Sciatic nerve (tissue), 2 donors: ENCODE results near the gene NINJ2. TPM values are rescaled to one million over a fixed set of nuclear protein-coding genes. Genes with fewer than 3 reads are reported as not detected.
"Not testable (repeated sequence)": the region's sequence is repeated elsewhere in the genome, so short reads cannot be mapped to it uniquely, and the experiment has no call there.

Experiments used
- ATAC-seq: fragments of 200-7000 bp; cut with Tn5 transposase; one replicate; pipeline ENCODE4 v1.9.1; 2020; ENCODE audit warnings: mild to moderate bottlenecking, moderate library complexity
- DNase-seq: peaks from one replicate; pipeline ENCODE4 v3.0.0-alpha.2; 2020; ENCODE audit warnings: low spot score
- intact Hi-C: fragments of 100-400 bp; cut with DNase I; formaldehyde crosslinking; loops from one replicate; pipeline ENCODE4 v1.14.2; 2022
- total RNA-seq: library from RNA; stranded (reverse); fragmentation: NEBNext Ultra II Directional; extraction: Animal tissue kit (Norgen Biotek cat#: 25700); gene quantifications from one replicate; pipeline ENCODE4 v1.2.1, GENCODE V29; 2021
- donor health status: DM: no; HTN: no; CAD: no.
- donor health status: DM: no; HTN: no; CAD: no.

The NINJ2 gene
- total RNA-seq, 1 donor from 2014 or later: 6.2 TPM

DNA sequence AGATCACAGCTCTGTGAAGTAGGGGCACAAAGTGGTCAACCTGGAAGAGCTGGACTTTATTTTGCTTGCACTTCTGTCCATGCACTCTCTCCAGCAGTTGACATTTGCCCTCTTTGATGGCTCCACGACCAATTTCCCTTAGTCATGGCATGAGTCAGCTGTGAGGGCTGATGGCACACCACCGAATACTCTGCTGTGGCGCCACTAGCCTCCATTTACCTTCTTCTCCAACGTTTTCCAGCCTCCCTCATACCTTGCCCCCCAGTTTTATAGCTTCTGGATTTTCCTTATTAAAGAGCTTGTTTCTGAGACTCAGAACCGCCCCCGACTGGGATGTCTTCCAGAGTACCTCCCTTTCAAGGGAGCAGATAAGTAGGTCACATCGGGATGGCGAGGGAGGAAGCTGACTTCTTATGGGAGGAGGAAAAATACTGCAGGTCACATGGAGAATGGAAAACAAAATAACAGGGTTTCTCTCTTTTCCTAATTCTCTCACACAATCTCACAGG lies 17.6 kb downstream of the NINJ2 start:
- DNase-seq: peak; percentile 75
- ATAC-seq: peak; percentile 69
- intact Hi-C loops: loop anchor here (10.0 kb wide), 1 partner anchor 71 kb away; no protein-coding TSS in a partner anchor

DNA sequence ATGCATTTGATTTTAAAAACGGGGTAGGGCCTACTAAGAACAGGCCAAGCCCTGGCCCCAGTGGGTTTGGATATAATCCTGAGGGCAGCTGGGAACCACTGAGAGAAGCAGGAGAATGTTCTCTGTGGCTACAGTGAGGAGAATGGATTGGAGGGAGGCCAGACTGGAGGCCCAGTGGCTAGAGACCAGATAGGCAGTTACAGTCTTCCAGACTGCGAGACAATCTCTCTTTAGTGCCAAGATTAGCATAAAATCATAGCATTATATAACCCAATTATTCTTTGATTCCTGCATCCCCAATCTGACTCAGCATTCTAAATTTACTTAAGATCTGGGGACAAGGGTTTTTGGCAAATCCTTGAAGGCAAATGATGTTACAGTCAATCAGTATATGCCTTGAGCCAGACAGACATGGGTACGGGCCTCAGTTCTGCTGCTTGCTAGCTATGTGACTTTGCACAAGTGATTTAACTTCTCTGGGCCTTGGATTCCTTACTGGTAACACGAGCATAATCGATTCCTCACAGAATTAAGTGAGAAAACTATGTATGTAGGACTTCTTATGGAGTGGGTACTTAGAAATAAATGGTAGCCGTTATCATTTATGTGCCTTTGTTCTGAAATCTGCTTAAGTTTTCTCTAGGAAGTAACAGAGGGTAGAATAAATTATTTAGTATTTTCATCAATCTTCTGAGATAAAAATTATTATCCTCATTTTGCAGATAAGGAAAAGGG lies 18.3 kb downstream of the NINJ2 start:
- no peak for DNase-seq
- intact Hi-C loops: loop anchor here (10.0 kb wide), 1 partner anchor 70 kb away; no protein-coding TSS in a partner anchor
- ATAC-seq: no peak

DNA sequence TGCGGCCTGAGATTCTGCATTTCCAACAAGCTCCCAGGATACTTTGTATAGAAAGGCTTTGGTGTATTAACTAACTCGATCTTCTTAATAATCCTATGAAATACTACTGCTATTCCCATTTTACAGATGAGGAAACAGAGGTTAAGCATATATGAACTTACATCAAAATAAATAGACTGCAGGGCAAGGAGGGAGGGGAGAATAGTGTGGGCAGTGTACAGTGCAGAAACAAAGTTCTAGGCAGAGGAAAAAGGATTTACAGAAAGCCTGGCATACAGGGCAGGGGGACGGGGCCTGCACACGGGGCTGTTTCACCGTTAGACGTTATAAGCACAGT lies 19.0 kb downstream of the NINJ2 start:
- ATAC-seq (no peak), DNase-seq (no peak)
- intact Hi-C loops: loop anchor here (10.0 kb wide), 1 partner anchor 69 kb away; no protein-coding TSS in a partner anchor

DNA sequence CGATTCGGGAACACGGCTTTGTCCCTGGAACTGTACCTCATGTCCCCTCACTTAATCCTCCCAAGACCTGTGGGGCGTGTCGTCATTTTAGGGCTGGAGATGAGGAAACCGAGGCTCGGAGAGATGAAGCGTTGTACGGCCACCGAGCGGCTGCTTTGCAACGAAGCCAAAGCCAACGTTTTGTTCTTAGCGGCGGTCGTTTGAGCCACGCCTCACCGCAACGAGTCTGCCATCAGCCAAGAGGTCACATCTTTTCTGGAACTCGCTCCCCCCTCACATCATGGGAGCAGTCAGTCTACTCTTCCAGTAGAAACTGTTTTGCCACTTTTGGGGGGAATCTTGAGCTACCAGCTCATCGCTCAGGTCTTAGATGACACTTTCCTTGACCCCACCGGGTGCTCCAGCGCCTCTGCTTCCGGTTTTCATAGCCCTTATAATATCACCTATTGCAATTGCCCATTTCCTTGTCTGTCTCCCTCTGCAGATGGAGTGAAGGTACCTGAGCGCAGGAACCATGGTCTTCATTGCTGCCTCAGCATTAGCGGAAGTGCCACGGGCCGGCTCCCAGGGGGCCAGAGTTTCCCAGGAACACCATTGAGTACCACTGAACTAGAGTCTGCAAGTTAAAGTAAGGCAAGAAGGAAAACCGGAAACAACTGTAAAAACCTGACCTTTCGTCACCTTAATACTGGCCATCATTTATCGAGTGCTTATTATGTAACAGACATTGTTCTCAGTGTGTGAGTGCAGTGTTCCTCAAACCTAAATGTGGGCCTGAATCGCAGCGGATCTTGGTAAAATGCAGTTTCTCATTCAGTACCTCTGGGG lies 19.6 kb downstream of the NINJ2 start:
- intact Hi-C loops: loop anchor here (10.0 kb wide), 1 partner anchor 69 kb away; no protein-coding TSS in a partner anchor
- peak; percentile 69 for DNase-seq
- no peak for ATAC-seq

DNA sequence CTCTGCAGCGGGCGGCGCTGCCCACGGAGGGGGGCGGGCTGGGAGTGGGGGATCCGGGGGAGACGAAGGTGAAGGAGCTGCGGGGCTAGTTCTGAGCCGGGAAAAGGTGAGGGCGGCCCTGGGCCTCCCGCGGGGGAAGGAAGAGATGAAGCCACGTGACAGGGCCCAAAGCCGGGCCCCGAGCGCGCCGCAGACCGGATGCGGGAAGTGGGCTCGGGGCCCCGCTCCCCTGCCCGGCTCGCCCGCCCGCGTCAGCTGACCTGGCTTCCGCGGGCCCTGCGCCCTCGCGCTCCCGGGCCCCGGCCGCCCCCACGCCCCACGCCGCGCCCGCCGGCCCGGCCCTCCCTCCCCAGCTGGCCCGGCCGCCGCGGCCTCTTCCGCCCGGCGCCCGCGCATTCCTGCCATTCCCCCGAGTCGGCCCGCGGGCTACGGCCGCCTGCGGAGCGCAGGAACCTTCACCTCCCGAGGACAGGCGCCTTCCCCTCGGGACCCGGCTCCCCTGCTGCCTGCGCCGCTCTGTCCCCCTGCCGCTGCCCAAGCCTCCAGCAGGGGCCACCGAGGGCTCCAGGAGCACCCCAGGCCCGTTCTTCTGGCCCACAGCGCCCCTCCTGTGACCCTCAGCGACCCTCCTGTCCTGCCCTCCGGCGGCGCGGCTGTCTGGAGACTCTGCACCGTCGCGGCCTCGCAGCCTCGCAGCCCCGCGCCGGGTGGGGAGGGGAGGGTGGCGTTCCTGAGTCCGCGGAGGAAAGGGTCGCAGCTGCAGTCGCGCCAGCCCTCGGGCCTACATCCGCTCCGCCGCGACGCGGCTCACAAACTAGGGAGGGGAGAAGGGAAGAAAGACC lies 20.4 kb downstream of the NINJ2 start:
- DNase-seq (peak; percentile 81), ATAC-seq (peak; percentile 68)
- intact Hi-C loops: loop anchor here (10.0 kb wide), 1 partner anchor 68 kb away; no protein-coding TSS in a partner anchor

DNA sequence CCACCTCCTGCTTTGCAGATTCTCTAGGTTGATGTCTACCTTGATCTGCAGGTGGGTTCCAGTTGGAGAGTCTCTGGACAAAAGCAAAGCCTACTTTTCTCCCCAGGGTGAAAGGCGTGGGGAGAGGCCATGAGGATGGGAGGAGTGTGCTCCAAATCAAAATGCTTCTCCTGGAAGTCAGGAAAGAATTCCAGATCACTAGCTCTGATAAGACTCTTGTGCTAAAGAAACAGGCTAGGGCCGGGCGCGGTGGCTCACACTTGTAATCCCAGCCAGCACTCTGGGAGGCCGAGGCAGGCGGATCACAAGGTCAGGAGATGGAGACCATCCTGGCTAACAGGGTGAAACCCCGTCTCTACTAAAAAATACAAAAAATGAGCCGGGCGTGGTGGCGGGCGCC lies 21.9 kb downstream of the NINJ2 start:
- intact Hi-C loops: loop anchor here (10.0 kb wide), 1 partner anchor 67 kb away; no protein-coding TSS in a partner anchor
- not testable (repeated sequence) for DNase-seq, ATAC-seq

DNA sequence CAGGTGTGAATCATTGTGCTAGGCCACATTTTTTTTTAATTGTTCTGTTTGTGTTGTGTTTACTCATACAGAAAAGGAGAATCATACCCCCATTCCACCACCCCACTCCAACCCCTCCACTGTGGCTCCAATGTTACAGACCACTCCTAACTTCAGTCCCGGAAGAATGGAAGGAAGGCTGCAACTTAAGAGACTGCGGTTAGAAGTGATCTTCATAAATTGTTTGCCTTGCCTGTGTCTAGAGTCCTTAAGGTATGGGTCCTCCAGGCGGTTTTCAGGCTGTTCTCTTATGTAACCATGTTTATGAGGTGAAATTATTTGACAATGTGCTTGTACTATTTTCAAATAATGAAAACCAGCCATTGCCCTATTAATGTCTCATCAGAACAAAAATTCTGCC lies 22.5 kb downstream of the NINJ2 start:
- intact Hi-C loops: loop anchor here (10.0 kb wide), 1 partner anchor 66 kb away; no protein-coding TSS in a partner anchor
- DNase-seq: no peak
- ATAC-seq: no peak

DNA sequence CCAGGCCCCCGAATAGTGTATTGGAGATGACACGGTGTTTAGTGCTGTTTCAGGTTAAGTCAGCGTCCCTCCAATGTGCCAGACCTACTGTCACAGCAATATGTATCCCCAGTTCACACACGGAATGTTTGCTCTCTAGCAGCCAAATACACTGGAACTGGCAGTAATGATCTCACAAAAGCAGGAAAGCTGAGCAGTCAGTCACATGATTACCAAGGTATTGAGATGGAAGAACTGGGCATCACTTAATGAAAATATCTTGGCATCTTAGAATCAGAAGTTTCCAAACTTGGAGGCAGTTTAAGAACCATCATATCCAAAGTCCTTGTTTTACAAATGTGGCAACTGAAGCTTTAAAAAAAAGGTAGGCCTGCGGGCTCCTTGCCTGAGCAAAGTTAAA lies 23.3 kb downstream of the NINJ2 start:
- DNase-seq: no peak
- intact Hi-C loops: loop anchor here (10.0 kb wide), 1 partner anchor 65 kb away; no protein-coding TSS in a partner anchor
- no peak for ATAC-seq

DNA sequence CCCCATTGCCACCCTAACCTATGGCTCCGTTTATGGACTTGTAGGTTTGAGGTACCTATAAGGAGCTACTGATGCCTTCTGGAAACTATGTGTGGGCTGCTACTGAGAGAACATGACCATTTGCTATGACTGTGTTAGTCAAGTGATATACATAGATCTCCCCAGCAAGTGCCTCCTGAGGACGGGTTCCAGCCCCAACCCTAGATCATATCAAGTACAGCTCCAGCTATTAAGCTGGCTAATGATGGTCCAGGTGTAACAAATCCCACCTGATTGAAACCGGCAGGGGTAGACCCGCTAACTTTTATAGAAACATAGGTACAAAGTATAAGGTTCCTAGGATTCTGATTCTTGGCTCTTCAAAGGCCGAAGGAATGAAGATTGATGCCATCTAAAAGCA lies 23.7 kb downstream of the NINJ2 start:
- intact Hi-C loops: no loop called here
- DNase-seq (no peak), ATAC-seq (no peak)

DNA sequence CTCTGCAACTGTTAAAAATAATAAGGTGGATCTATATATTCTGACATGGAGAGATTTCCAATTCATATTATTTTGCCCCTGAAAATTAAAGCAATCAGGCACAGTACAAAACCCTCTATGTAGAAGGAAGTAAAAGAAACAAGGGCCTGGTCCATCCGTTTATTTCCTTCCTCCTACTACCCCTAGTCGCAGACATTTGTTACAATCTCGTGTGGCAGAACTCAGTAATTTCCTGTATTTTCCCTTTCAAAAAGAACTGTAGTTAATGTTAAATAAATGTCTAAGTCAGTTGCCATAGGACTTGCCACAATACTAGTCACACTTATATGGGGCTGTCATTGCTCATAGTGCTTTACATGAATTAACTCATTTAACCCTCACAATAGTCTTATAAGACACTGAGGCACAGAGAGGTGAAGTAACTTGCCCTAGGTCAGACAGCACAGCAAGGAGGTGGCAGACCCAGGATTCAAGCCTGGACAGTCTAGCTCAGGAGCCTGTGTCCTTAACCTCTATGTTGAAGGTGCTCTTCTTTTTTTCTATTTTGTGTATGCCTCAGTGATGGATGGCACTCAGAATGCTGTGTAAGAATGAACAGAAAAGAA lies 24.2 kb downstream of the NINJ2 start:
- intact Hi-C loops: no loop called here

DNA sequence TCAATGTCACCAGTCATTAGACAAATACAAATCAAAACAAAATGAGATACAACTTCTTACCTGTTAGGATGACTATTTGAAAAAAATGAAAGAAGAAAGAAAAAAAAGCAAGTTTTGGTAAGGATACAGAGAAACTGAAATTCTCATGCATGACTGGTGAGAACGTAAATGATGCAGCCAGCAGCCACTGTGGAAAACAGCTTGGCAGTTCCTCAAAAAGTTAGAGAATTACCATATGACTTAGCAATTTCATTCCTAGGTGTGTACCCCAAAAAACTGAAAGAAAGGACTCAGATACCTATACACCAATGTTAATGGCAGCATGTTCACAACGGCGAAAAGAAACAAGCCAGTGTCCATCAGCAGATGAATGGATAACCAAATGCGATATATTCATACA lies 26.6 kb downstream of the NINJ2 start:
- intact Hi-C loops: no loop called here
- DNase-seq: no peak
- ATAC-seq: no peak

More for the DNA sequence above, 24.2 kb downstream of the NINJ2 start:
- no peak for DNase-seq
- no peak for ATAC-seq

DNA sequence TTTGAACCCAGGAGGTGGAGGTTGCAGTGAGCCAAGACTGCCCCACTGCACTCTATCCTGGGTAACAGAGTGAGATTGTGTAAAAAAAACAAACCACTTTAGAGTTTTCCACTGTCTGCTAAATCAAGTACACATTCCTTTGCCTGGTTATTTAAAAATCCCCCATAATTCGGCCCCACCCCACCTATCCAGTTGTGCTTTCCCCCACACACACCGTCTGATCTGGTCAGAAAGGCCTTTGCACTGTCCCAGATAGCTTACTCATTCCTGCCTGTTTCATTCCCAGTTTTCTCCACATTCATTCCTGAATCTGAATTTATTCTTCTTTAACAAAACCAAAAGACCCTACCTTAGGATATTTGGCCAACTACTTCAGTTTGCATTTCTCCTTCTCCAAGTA lies 29.5 kb downstream of the NINJ2 start:
- intact Hi-C loops: no loop called here
- ATAC-seq (no peak), DNase-seq (no peak)

DNA sequence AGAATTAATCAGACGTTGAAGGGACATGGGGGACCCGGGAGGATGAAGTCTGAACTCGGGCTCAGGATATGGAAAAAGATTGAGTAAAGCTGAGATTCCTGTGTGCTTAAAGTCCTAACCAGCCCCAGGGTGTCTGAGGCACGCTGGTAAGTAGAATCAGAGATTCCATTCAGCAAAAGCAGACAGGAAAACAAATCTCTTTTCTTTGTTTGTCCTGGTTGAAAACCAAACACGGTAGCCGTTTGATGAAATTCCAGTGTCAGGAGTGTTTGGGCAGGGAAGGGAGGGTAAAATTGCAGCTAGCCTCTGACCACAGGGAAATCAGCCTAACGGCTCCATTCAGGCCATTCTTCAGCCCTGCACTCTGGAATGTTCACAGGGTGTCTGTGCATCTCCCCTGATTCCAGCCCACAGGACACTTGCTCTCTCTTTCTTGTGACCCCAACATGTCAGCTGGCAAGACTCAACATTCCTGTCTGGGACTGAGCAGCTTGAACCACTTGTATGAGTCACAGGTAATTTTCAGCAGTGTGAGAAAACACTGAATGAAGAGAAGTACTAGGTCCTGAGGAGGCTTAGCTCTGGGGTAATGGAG lies 31.0 kb downstream of the NINJ2 start:
- DNase-seq (no peak), ATAC-seq (peak; percentile 87)
- intact Hi-C loops: no loop called here

DNA sequence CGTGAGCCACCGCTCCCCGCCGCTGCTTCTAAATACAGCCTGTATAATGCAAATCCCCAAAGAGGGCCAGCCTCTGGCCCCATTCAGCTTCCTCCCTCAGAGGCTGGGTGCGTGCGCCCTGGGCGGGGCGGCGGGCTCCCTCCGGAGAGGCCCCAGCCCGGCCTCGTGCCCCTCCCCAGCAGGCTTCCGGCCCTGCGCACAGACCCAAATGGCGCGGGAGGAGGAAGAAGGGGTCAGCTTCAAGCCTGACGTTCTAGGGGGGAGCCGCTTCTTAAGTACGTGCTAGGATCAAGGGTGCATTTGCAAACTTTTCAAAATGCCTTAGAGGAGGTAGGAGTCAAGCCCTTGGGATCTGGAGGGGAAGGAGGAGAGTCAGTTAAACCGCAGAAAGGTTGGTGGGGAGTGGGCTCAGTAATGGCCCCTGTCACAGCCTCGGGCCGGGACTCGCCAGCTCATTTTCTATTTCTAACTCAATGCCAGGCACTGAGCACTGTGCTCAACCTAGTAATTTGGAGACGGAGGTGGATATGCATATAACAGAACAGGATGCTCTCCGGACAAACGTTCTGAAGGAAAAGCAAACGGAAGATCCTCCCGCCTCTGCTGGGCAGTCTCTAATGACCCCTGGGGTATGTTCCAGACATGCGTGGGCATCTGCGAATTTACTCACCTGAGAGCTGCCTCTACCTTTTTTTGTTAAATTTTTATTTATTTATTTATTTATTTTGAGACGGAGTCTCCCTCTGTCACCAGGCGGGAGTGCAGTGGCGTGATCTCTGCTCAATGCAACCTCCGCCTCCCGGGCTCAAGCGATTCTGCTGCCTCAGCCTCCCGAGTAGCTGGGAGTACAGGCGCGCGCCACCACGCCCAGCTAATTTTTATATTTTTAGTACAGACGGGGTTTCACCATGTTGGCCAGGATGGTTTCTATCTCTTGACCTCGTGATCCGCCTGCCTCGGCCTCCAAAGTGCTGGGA lies 32.3 kb downstream of the NINJ2 start:
- intact Hi-C loops: no loop called here
- DNase-seq (peak; percentile 59), ATAC-seq (peak; percentile 72)

DNA sequence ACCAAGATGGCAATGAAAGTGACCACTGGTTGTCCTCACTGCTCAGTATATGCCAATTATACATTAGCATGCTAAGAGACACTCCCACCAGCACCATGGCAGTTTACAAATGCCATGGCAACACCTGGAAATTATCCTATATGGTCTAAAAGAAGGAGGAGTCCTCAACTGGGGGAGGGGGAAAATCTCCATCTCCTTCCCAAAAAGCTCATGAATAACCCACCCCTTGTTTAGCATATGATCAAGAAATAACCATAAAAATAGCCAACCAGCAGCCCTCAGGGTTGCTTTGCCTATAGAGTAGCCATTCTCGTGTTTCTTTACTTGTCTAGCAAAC lies 34.5 kb downstream of the NINJ2 start:
- intact Hi-C loops, DNase-seq, ATAC-seq: not testable (repeated sequence)

DNA sequence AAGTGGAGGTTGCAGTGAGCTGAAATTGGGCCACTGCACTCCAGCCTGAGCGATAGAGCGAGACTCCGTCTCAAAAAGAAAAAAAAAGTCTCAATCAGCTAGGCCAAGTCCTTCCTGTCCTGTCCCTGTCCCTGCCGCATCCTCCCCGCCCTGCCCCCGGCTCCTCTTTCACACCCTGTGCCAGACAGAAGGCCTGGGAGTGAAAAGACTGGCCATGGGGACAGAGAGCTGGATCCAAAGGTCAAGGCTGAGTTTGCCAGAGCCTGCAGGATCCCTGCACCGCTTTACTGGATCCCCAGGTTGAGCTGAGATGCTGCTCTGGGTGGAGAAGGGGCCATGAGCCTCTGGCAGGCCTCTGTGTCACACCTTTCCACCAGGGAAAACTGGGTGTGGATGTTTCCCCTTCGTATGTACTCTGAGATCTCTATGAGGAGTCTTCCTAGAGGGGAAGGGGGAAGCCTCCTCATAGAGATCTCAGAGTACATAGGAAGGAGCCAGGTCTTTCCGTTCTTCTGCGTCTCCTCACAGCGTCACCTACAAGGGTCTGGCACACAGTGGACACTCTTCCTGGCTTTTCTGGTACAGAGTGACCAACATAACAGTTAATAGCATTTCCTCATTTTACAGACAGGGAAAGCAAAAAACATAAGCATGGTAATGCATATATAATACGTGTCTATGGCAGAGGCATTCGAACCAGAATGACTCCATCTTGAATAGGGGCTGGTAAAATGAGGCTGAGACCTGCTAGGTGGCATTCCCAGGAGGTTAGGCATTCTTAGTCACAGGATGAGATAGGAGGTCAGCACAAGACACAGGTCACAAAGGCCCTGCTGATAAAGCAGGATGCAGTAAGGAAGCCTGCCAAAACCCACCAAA lies 35.1 kb downstream of the NINJ2 start:
- no peak for DNase-seq
- intact Hi-C loops: no loop called here
- no peak for ATAC-seq
